GM18519 (cell line): Measurements from ENCODE around the gene ATAD3C.
"Not testable (repeated sequence)": the region's sequence is repeated elsewhere in the genome, so short reads cannot be mapped to it uniquely, and the experiment has no call there.

Experiments
- ATAC-seq: cut with Tn5 transposase; IDR thresholded peaks from one replicate; pipeline ENCODE4 v1.9.1; 2021; ENCODE audit warnings: mild to moderate bottlenecking, moderate library complexity; ENCODE audit not compliant: unreplicated experiment, low FRiP score

ATAD3C gene

GRCh38 chr1:1468196-1468985 lies 18.9 kb downstream of the ATAD3C start:
- not testable (repeated sequence) for ATAC-seq

GRCh38 chr1:1470626-1471388 lies 21.3 kb downstream of the ATAD3C start:
- ATAC-seq: no peak

GRCh38 chr1:1471389-1472052 lies 22.0 kb downstream of the ATAD3C start, which contains the start of gene ATAD3B:
Gene ATAD3B (plus strand): TSS chr1:1471765. CDS start chr1:1471885, 120 bp downstream.
- ATAC-seq: peak; percentile 69

- ATAC-seq: not testable (repeated sequence)
Measured at GRCh38 chr1:1472053-1472876, 22.8 kb downstream of the ATAD3C start.

GRCh38 chr1:1476011-1476410 lies 26.5 kb downstream of the ATAD3C start:
- ATAC-seq: not testable (repeated sequence)

- no peak for ATAC-seq
Measured at GRCh38 chr1:1477206-1477605, 27.7 kb downstream of the ATAD3C start.

- no peak for ATAC-seq
Measured at GRCh38 chr1:1479547-1480487, 30.3 kb downstream of the ATAD3C start.

- ATAC-seq: not testable (repeated sequence)
Measured at GRCh38 chr1:1480488-1480867, 31.0 kb downstream of the ATAD3C start.

- ATAC-seq: not testable (repeated sequence)
Measured at GRCh38 chr1:1481811-1482210, 32.3 kb downstream of the ATAD3C start.

GRCh38 chr1:1482856-1483255 lies 33.4 kb downstream of the ATAD3C start:
- ATAC-seq: no peak

- no peak for ATAC-seq
Measured at GRCh38 chr1:1483714-1484113, 34.2 kb downstream of the ATAD3C start.

- ATAC-seq: not testable (repeated sequence)
Measured at GRCh38 chr1:1484976-1485750, 35.7 kb downstream of the ATAD3C start.

GRCh38 chr1:1485755-1486317 lies 36.3 kb downstream of the ATAD3C start:
- not testable (repeated sequence) for ATAC-seq

GRCh38 chr1:1487701-1488100 lies 38.2 kb downstream of the ATAD3C start:
- ATAC-seq: no peak

GRCh38 chr1:1489231-1489630 lies 39.7 kb downstream of the ATAD3C start:
- no peak for ATAC-seq

GRCh38 chr1:1489861-1490260 lies 40.4 kb downstream of the ATAD3C start:
- ATAC-seq: no peak

GRCh38 chr1:1490633-1491230 lies 41.2 kb downstream of the ATAD3C start:
- ATAC-seq: no peak

GRCh38 chr1:1491601-1492000 lies 42.1 kb downstream of the ATAD3C start:
- no peak for ATAC-seq
